Measurements from ENCODE around the gene WBP1L.
"Not testable (repeated sequence)": the region's sequence is repeated elsewhere in the genome, so short reads cannot be mapped to it uniquely, and the experiment has no call there.

WBP1L gene

GRCh38 chr10:102812231-102812876 is 68.6 kb downstream of the WBP1L start:
- no peak for DNase-seq (ENCODE audit: low read depth)

GRCh38 chr10:102813017-102813541 is 69.3 kb downstream of the WBP1L start:
- no peak for DNase-seq (ENCODE audit: low read depth)

GRCh38 chr10:102813734-102814452 is 70.1 kb downstream of the WBP1L start:
- DNase-seq (ENCODE audit: low read depth): no peak

GRCh38 chr10:102814453-102814871 is 70.7 kb downstream of the WBP1L start:
- DNase-seq (ENCODE audit: low read depth): no peak

GRCh38 chr10:102814873-102815661 is 71.3 kb downstream of the WBP1L start:
- no peak for DNase-seq (ENCODE audit: low read depth)

GRCh38 chr10:102815790-102816549 is 72.2 kb downstream of the WBP1L start:
- DNase-seq (ENCODE audit: low read depth): peak; percentile 86

- DNase-seq (ENCODE audit: low read depth): no peak
These were observed 73.4 kb downstream of the WBP1L start for GRCh38 chr10:102817175-102817574.

GRCh38 chr10:102819054-102819453 is 75.3 kb downstream of the WBP1L start:
- no peak for DNase-seq (ENCODE audit: low read depth)

GRCh38 chr10:102820008-102820407 is 76.3 kb downstream of the WBP1L start:
- DNase-seq (ENCODE audit: low read depth): not testable (repeated sequence)

GRCh38 chr10:102822222-102822621 is 78.5 kb downstream of the WBP1L start:
- no peak for DNase-seq (ENCODE audit: low read depth)

GRCh38 chr10:102824664-102825063 is 80.9 kb downstream of the WBP1L start:
- no peak for DNase-seq (ENCODE audit: low read depth)

- no peak for DNase-seq (ENCODE audit: low read depth)
These were observed 82.5 kb downstream of the WBP1L start for GRCh38 chr10:102826148-102826796.

GRCh38 chr10:102827597-102827975 is 83.8 kb downstream of the WBP1L start:
- no peak for DNase-seq (ENCODE audit: low read depth)

- no peak for DNase-seq (ENCODE audit: low read depth)
These were observed 87.7 kb downstream of the WBP1L start for GRCh38 chr10:102831322-102832071.

- no peak for DNase-seq (ENCODE audit: low read depth)
These were observed 88.5 kb downstream of the WBP1L start for GRCh38 chr10:102832248-102832647.

- DNase-seq (ENCODE audit: low read depth): no peak
These were observed 89.2 kb downstream of the WBP1L start for GRCh38 chr10:102832987-102833386.

- DNase-seq (ENCODE audit: low read depth): no peak
These were observed 90.4 kb downstream of the WBP1L start for GRCh38 chr10:102834143-102834542.

GRCh38 chr10:102835007-102835482 is 91.3 kb downstream of the WBP1L start:
- no peak for DNase-seq (ENCODE audit: low read depth)

GRCh38 chr10:102837230-102837721 is 93.5 kb downstream of the WBP1L start, which contains the start of gene CYP17A1:
Gene CYP17A1 (minus strand): TSS chr10:102837413. CDS start chr10:102837361, 52 bp downstream.
- no peak for DNase-seq (ENCODE audit: low read depth)

GRCh38 chr10:102838276-102838927 is 94.7 kb downstream of the WBP1L start:
- not testable (repeated sequence) for DNase-seq (ENCODE audit: low read depth)
